CD4-positive, alpha-beta T cell (primary cell): ENCODE data around the gene PPP2R3A. TPM values are rescaled to one million over a fixed set of nuclear protein-coding genes. Genes with fewer than 3 reads are reported as not detected.
"Not testable (repeated sequence)": the region's sequence is repeated elsewhere in the genome, so short reads cannot be mapped to it uniquely, and the experiment has no call there.

Source experiments
- ATAC-seq: fragments of 200-7000 bp; cut with Tn5 transposase; one replicate; pipeline ENCODE4 v1.10.0; 2022; ENCODE audit warnings: mild to moderate bottlenecking; ENCODE audit not compliant: poor library complexity
- CTCF ChIA-PET: fragments of 350-600 bp; sonication (Branson Sonifier 250); formaldehyde crosslinking; loops from one replicate; lab custom pipeline; 2021; ENCODE audit warnings: antibody characterized with exemption, inconsistent platforms; lab: Charles Lee
- POLR2A ChIA-PET: fragments of 350-600 bp; sonication (Branson Sonifier 250); formaldehyde crosslinking; loops from one replicate; lab custom pipeline; 2021; ENCODE audit warnings: antibody characterized with exemption, inconsistent platforms; lab: Charles Lee
- DNase-seq, 14 experiments: peaks; one replicate each; pipeline ENCODE4 v3.0.0-alpha.2; 2013 to 2020; ENCODE audit warnings: mixed read lengths in 2 of 14
- H3K27ac ChIP-seq, 2 donors: one replicate each; pipeline versions ENCODE4 v1.5.1 to v1.7.0; 2013; ENCODE audit warnings: low read length in 2 of 2, low read depth in 1 of 2, mild to moderate bottlenecking in 1 of 2
- H3K27me3 ChIP-seq, 2 experiments: 1 replicate in 1 of 2; 2 replicates in 1 of 2; pipeline versions ENCODE4 v1.6.1 to v1.7.0; 2013; ENCODE audit warnings: low read length in 2 of 2, control low read depth in 1 of 2, mild to moderate bottlenecking in 1 of 2, moderate library complexity in 1 of 2; ENCODE audit not compliant: insufficient read depth in 2 of 2, control insufficient read depth in 1 of 2
- H3K36me3 ChIP-seq: one replicate; pipeline ENCODE4 v1.6.1; 2013; ENCODE audit warnings: low read length, control low read depth; ENCODE audit not compliant: insufficient read depth
- H3K4me1 ChIP-seq: one replicate; pipeline ENCODE4 v1.6.1; 2013; ENCODE audit warnings: low read length, control low read depth; ENCODE audit not compliant: insufficient read depth
- H3K4me3 ChIP-seq: one replicate; pipeline ENCODE4 v1.5.1; 2013; ENCODE audit warnings: mild to moderate bottlenecking, low read length, moderate library complexity
- H3K9me3 ChIP-seq, 2 experiments: 1 replicate in 1 of 2; 2 replicates in 1 of 2; pipeline versions ENCODE4 v1.6.1 to v1.7.0; 2013; ENCODE audit warnings: low read length in 2 of 2, mild to moderate bottlenecking in 2 of 2, control low read depth in 1 of 2, moderate library complexity in 1 of 2; ENCODE audit not compliant: control insufficient read depth in 1 of 2, insufficient read depth in 1 of 2
- H3K27ac Mint-ChIP-seq: one replicate; pipeline ENCODE4 v1.8.0; 2020; ENCODE audit warnings: mixed read lengths
- H3K27me3 Mint-ChIP-seq: one replicate; pipeline ENCODE4 v1.8.0; 2021; ENCODE audit warnings: mixed read lengths
- H3K36me3 Mint-ChIP-seq: one replicate; pipeline ENCODE4 v1.8.0; 2021; ENCODE audit warnings: low read depth, mixed read lengths
- H3K4me1 Mint-ChIP-seq: one replicate; pipeline ENCODE4 v1.8.0; 2021; ENCODE audit warnings: low read depth, mixed read lengths
- H3K4me3 Mint-ChIP-seq: one replicate; pipeline ENCODE4 v1.8.0; 2020; ENCODE audit warnings: mild to moderate bottlenecking, mixed read lengths
- H3K9me3 Mint-ChIP-seq: one replicate; pipeline ENCODE4 v1.8.0; 2020; ENCODE audit warnings: mixed read lengths
- CTCF ChIP-seq: fragments of 200-600 bp; IDR thresholded peaks from one replicate; pipeline ENCODE4 v1.8.0; 2022; ENCODE audit warnings: antibody characterized with exemption, mild to moderate bottlenecking
- intact Hi-C, 2 experiments: fragments of 100-400 bp; cut with DNase I in 1 of 2; cut with micrococcal nuclease in 1 of 2; formaldehyde crosslinking; loops; one replicate each; pipeline versions ENCODE4 v1.15.1 to v1.9.0; 2023 to 2025; cut with DNase I, micrococcal nuclease
- total RNA-seq, 174 experiments: library from RNA in 2 of 174; stranded (reverse) in 2 of 174; gene quantifications; one replicate each; pipeline ENCODE4 v1.2.3 and lab custom pipeline; 2021 to 2026

Gene PPP2R3A
- total RNA-seq, 2 experiments from 2014 or later, result 0.14 to 0.31 TPM

DNA sequence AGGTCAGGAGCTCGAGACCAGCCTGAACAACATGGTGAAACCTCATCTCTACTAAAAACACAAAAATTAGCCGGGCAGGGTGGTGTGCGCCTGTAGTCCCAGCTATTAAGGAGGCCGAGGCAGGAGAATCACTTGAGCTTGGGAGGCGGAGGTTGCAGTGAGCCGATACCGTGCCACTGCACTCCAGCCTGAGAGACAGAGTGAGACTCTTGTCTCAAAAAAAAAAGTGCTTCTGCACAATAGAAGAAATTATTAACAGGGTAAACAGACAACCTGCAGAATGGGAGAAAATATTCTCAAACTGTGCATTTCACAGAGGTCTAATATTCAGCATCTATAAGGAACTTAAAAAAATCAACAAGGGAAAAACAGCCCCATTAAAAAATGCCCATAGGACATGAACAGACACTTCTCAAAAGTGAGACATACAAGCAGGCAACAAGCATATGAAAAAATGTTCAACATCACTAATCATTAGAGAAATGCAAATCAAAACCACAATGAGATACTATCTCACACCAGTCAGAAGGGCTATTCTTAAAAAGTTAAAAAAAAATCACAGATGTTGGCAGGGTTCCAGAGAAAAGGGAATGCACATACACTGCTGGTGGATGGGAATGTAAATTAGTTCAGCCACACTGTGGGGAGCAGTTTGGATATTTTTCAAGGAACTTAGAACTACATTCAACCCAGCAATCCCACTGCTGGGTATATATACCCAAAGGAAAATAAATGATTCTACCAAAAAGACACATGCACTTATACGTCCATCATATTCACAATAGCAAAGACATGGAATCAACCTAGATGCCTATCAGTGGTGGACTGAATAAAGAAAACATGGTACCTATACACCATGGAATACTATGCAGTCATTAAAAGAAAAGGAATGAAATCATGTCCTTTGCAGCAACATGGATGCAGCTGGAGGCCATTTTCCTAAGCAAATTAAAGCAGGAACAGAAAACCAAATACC is 155.1 kb downstream of the PPP2R3A start:
- Histone ChIP-seq H3K9me3 (no peaks in the 10 kb centered on the region), H3K36me3 (no peaks in the 10 kb centered on the region), H3K4me1 (no peaks in the 10 kb centered on the region), H3K27ac (no peak overlapping the region), H3K4me3 (no peak overlapping the region), H3K27me3 (no peaks in the 10 kb centered on the region)
- Mint-ChIP-seq H3K9me3 (no peaks in the 10 kb centered on the region), H3K27me3 (no peaks in the 10 kb centered on the region), H3K27ac (no peak overlapping the region), H3K4me3 (no peak overlapping the region), H3K36me3 (no peaks in the 10 kb centered on the region), H3K4me1 (no peaks in the 10 kb centered on the region)
- TF ChIP-seq CTCF, result no peak
- no peak for DNase-seq
- ChIA-PET POLR2A (no interaction called here), CTCF (interaction anchor here (1.3 kb wide), 1 partner anchor 13 kb away, joined by 3 read pairs; no protein-coding TSS in a partner anchor)
- intact Hi-C loops, result no loop called here
- no peak for ATAC-seq

DNA sequence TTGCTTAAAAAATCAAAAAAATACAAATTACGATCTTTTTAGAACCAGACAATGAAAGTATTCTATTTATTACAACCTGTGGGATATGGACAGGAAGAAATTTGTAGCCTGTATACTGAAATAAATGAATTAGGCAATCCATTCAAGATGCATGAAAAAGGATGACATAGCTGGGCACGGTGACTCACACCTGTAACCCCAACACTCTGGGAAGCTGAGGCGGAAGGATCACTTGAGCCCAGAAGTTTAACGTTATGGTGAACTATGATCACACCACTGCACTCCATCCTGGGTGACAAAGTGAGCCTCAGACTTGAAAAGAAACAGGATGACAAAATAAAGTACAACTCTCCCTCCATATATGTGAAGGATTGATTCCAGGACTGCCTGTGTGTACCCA is 156.5 kb downstream of the PPP2R3A start:
- Mint-ChIP-seq H3K4me1 (no peaks in the 10 kb centered on the region), H3K9me3 (peaks cover under 1% of the 10 kb centered on the region), H3K27me3 (no peaks in the 10 kb centered on the region), H3K27ac (no peak overlapping the region), H3K36me3 (peaks cover under 1% of the 10 kb centered on the region), H3K4me3 (no peak overlapping the region)
- no peak overlapping the region for H3K27ac ChIP-seq
- H3K36me3 ChIP-seq, result no peaks in the 10 kb centered on the region
- no peaks in the 10 kb centered on the region for H3K4me1 ChIP-seq
- intact Hi-C loops, result no loop called here
- ChIA-PET CTCF (interaction anchor here (1.3 kb wide), 1 partner anchor 11 kb away, joined by 3 read pairs; no protein-coding TSS in a partner anchor), POLR2A (no interaction called here)
- peaks cover 0 to 5% of the 10 kb centered on the region in 2 experiments for H3K9me3 ChIP-seq
- no peaks in the 10 kb centered on the region for H3K27me3 ChIP-seq
- no peak for TF ChIP-seq CTCF
- no peak for DNase-seq
- ATAC-seq, result no peak
- no peak overlapping the region for H3K4me3 ChIP-seq

DNA sequence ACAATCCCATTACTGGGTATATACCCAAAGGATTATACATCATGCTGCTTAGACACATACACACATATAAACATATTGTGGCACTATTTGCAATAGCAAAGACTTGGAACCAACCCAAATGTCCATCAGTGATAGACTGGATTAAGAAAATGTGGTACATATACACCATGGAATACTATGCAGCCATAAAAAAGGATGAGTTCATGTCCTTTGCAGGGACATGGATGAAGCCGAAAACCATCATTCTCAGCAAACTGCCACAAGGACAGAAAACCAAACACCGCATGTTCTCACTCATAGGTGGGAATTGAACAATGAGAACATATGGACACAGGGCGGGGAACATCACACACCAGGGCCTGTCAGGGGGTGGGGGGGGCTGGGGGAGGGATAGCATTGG is 166.1 kb downstream of the PPP2R3A start:
- H3K4me3 Mint-ChIP-seq, ATAC-seq, H3K36me3 ChIP-seq, H3K27me3 Mint-ChIP-seq, H3K4me3 ChIP-seq, intact Hi-C loops, POLR2A ChIA-PET, CTCF ChIA-PET, H3K27ac Mint-ChIP-seq, H3K9me3 Mint-ChIP-seq, H3K27ac ChIP-seq, DNase-seq, H3K4me1 ChIP-seq, H3K9me3 ChIP-seq, H3K27me3 ChIP-seq, H3K36me3 Mint-ChIP-seq, H3K4me1 Mint-ChIP-seq: not testable (repeated sequence)
